AML-193 (cell line): ENCODE measurements around the gene ZNF407.
"Not testable (repeated sequence)": the region's sequence is repeated elsewhere in the genome, so short reads cannot be mapped to it uniquely, and the experiment has no call there.

ENCODE experiments used
- DNase-seq, 2 experiments: peaks; one replicate each; lab custom pipeline; 2025; lab: John Stamatoyannopoulos, UW

ZNF407 gene

DNA sequence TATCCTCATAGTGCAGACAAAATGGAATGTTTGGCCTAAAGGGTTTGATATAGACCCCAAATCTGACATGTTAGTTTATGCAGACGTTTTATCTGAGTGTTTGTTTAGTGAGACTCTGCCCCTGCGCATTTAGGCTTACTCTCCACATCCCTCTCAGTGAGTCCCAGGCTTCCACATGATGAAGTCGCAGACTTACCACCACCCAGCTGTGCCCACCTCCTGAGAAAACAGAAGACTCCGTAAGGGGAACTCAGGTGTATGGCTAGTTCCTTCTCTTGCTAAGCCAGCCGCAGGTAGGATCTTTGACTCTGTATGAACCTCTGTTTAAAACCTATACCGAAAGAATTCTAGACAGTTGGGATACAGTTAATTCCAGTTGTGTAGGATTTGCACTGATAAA is 338.7 kb downstream of the ZNF407 start:
- no peak for DNase-seq

- no peak for DNase-seq
Measured at GRCh38 chr18:74937291-74937690, 339.6 kb downstream of the ZNF407 start.

GRCh38 chr18:74940856-74941255 is 343.2 kb downstream of the ZNF407 start:
- DNase-seq = no peak

- no peak for DNase-seq
Measured at GRCh38 chr18:74942319-74942910, 344.7 kb downstream of the ZNF407 start.

DNA sequence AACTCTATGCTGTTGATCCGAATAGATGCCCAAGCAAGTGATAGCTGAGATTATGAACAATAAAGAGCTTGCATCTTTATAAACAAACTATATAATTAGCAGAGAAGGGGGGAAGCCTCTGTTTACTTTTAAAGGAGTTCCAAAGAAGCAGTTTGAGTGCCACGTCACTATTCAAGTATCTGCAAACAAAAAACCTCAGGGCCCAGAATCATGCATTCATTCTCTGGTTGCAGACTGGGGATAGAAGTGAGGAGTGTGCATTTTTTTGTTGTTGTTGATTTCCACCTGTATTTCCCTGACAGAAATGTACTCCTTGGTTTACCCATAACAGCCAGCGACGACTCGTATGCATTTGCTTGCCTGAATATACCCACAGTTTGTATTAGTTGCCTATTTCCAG is 347.0 kb downstream of the ZNF407 start:
- no peak for DNase-seq

GRCh38 chr18:74945774-74946545 is 348.3 kb downstream of the ZNF407 start:
- DNase-seq = no peak

DNA sequence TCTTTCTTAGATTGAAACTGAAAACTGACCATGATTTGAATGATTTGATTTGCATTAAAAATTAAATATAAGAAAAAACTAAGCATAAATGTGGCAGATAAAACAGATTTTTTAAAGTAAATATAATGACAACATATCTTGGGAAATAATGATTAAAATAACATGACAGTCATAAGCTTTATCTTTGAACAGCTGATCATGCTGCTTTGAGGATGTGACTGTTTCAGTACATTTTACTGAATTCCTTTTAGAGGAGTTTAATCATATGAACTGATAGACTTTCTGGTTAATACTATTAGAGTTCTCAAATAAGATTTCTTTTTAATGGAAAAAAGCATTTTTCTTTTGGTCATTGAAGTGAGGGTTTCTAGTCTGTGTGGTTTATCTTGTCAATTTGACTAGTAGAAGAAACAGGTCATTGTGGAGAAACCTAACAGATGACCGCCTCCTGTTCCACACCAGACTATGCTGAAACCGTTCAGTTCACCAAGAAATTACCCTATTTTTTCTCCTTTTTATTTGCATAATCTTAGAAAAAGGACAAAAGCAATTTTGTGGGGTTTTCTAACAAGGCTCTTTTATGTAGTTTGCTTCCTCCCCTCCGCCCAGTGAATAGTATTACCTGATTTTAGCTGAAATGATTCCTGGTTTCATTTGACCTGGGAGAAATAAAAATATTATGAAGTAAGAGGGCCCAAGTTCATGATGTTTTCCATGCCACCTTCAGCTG is 349.1 kb downstream of the ZNF407 start:
- no peak for DNase-seq

DNA sequence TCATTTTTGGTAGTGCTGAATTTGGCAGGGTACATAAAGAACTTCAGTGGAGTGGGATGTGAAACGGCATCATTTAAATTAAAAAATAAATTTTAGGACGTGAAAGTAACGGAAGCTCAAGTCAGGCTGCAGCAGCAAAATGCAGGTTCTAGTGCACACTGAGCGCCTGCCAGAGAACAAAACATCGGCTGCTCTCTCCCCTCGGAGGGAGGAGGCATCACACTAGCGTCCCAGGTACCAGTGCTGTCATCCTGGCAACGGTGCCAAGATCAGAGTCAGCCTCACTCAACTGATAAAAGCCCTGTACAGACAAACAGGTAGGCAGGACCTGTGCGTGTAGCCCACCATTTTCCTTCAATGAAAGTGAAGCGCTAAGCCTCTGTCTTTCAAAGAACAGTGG is 349.7 kb downstream of the ZNF407 start:
- DNase-seq = no peak

DNA sequence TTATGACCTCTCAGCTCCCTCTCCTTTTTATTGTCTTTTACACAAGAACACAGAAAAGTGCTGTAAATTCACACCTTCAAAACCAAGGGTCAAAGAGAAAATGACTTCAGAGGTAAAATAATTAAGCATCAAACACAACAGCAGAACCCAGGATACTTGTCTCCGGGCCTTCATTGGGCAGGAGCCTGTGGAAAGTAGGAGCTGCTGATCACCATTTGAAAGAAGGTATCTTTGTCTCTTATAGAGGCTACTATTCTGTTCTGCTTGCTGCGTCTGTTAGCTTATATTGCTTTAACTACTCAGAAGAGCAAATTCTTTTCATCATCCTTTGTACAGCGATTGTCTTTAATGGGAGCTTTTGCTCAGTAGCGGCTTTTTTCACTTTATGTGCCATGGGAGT is 350.2 kb downstream of the ZNF407 start:
- no peak for DNase-seq

GRCh38 chr18:74949611-74950010 is 351.9 kb downstream of the ZNF407 start:
- no peak for DNase-seq

GRCh38 chr18:74950479-74950878 is 352.8 kb downstream of the ZNF407 start:
- no peak for DNase-seq

DNA sequence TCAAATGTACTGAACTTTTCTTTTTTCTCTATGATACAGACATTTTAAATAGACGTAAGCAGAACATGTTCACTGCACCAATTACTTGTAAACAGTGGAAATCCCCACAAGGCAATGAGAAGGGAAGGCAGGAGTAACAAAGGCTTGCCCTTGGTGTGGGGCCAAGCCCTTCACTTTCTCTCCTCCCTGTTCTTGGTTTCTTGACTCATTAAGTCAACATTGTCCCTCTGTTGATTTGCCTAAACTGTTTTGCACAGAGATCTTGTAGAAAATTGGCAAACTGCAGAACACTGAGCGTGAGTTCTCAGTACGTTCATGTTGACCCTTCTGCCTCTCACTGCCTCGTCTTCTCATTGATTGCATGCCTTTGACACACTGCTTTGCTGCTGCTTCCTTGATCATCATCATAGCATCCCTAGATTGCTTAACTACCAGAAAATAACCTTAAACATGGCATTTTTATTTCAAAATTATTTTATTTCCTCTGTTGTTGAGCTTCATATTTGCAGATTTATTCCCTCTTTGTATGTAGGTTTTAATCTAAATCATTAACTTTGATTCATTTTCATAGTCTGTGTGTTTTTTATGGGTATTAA is 353.6 kb downstream of the ZNF407 start:
- DNase-seq = no peak

GRCh38 chr18:74957588-74958224 is 360.0 kb downstream of the ZNF407 start:
- no peak for DNase-seq

GRCh38 chr18:74959216-74959615 is 361.5 kb downstream of the ZNF407 start:
- DNase-seq = no peak

DNA sequence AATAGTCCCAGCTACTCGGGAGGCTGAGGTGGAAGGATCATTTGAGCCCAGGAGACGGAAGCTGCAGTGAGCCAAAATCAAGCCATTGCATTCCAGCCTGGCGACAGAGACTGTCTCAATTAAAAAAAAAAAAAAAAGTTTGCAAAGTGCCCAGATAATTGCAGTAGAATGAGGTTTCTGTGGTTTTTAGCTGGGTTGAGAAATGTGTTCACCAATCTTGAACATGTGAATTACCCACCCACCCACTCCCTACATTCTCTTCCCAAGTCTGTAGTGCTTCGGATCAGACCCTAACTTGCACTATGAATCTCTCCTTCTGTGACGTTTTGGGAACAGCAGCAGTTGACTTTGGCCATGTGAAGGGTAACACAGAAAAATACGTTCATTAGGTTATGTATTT is 363.9 kb downstream of the ZNF407 start:
- DNase-seq = no peak

- DNase-seq = peak; percentile 58 to 71
Measured at GRCh38 chr18:74963820-74964446, 366.3 kb downstream of the ZNF407 start.

DNA sequence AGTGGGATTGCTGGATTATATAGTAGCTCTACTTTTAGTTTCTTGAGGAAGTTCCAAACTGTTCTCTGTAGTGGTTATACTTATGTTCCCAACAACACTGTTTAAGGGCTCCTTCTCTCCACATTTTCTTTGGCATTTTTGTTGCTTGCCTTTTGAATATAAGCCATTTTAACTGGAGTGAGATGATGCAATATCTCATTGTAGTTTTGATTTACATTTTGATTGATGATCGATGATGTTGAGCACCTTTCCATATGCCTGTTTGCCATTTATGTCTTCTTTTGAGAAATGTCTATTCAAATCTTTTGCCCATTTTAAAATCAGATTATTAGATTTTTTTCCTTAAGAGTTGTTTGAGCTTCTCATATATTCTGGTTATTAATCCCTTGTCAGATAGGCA is 368.0 kb downstream of the ZNF407 start:
- DNase-seq = no peak

DNA sequence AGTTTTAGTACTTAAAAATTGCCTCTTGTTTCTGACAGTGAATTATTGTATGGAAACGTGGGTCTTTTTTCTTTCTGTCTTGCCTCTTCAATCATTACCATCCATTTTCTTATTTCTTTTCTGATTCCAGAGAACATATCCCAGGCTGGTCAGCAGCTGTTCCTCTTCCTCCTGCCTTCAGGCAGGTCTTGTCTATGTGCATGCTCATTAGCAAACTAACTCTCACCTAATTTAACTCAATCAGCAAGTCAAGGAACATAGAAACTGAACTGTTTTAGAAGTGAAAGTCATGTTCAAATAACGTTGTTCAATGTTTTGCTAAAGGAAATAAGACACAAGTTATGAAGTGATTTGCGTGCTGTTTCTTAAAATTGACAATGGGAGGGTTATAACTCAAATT is 369.8 kb downstream of the ZNF407 start:
- no peak for DNase-seq

DNA sequence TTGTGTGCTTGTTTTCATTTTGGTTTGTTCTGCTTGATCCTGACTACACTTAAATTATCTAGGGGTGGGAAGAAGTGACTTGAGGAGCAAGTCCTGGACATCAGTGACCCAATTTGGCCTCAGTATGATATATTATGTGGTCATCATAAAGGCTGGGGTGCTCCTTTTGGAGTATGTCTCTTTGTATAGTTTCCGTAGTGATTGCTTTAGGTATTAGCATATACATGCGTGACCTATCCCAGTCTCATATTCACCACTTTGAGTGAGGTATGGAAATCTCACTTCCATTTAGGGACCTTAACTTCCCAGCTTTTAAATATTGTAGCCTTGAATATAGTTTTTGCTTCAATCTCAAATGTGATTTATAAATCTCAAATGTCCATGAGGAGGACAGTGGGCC is 370.3 kb downstream of the ZNF407 start:
- DNase-seq = no peak

DNA sequence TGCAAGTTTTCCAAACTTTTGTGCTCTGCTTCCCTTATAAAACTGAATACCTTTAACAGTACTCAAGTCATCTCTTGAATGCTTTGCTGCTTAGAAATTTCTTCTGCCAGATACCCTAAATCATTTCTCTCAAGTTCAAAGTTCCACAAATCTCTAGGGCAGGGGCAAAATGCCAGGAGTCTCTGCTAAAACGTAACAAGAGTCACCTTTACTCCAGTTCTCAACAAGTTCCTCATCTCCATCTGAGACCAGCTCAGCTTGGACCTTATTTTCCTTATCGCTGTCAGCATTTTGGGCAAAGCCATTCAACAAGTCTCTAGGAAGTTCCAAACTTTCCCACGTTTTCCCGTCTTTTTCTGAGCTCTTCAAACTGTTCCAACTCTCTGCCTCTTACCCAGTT is 373.7 kb downstream of the ZNF407 start:
- DNase-seq = not testable (repeated sequence)

GRCh38 chr18:74971776-74972175 is 374.1 kb downstream of the ZNF407 start:
- not testable (repeated sequence) for DNase-seq

- DNase-seq = no peak
Measured at GRCh38 chr18:74972354-74972753, 374.7 kb downstream of the ZNF407 start.
